ENCODE results near the gene SYTL1. TPM values are rescaled to one million over a fixed set of nuclear protein-coding genes. Genes with fewer than 3 reads are reported as not detected.

SYTL1 gene, protein sequence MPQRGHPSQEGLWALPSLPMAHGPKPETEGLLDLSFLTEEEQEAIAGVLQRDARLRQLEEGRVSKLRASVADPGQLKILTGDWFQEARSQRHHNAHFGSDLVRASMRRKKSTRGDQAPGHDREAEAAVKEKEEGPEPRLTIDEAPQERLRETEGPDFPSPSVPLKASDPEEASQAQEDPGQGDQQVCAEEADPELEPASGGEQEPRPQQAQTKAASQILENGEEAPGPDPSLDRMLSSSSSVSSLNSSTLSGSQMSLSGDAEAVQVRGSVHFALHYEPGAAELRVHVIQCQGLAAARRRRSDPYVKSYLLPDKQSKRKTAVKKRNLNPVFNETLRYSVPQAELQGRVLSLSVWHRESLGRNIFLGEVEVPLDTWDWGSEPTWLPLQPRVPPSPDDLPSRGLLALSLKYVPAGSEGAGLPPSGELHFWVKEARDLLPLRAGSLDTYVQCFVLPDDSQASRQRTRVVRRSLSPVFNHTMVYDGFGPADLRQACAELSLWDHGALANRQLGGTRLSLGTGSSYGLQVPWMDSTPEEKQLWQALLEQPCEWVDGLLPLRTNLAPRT
- 10 to 100 TPM in 1 of 7 donors, 1 to 10 TPM in 4, under 1 TPM in 2; 0.43 to 20.9 (median 3.4) TPM for total RNA-seq
- polyA plus RNA-seq, result 1 to 10 TPM in 1 of 2 donors, under 1 TPM in 1; 0.15 to 1.4 TPM
- long read RNA-seq, donor 1, partial matches to known transcripts, result 0 of 5 reads
- long read RNA-seq, donor 1, other reads (novel, unspliced or antisense), result 4 of 5 reads
- long read RNA-seq, donor 2, partial matches to known transcripts, result 0 of 1 reads
- long read RNA-seq, donor 2, other reads (novel, unspliced or antisense), result 0 of 1 reads
- long read RNA-seq, donor 3, transcript SYTL1-210 (15 exons, 1,878 nt), result major isoform, 5 of 8 reads
- long read RNA-seq, donor 3, partial matches to known transcripts, result 0 of 8 reads
- long read RNA-seq, donor 3, other reads (novel, unspliced or antisense), result 2 of 8 reads

GRCh38 chr1:27341525-27342252, at the start of gene SYTL1:
Gene SYTL1, plus strand, starts transcription at chr1:27342022. Its CDS starts 3,313 bp downstream, at chr1:27345335.
- TF ChIP-seq POLR2A (IDR thresholded peaks at IDR 0.05) (no peak), EP300 (IDR thresholded peaks at IDR 0.05) (no peak)
- TF ChIP-seq, protein P1, sequence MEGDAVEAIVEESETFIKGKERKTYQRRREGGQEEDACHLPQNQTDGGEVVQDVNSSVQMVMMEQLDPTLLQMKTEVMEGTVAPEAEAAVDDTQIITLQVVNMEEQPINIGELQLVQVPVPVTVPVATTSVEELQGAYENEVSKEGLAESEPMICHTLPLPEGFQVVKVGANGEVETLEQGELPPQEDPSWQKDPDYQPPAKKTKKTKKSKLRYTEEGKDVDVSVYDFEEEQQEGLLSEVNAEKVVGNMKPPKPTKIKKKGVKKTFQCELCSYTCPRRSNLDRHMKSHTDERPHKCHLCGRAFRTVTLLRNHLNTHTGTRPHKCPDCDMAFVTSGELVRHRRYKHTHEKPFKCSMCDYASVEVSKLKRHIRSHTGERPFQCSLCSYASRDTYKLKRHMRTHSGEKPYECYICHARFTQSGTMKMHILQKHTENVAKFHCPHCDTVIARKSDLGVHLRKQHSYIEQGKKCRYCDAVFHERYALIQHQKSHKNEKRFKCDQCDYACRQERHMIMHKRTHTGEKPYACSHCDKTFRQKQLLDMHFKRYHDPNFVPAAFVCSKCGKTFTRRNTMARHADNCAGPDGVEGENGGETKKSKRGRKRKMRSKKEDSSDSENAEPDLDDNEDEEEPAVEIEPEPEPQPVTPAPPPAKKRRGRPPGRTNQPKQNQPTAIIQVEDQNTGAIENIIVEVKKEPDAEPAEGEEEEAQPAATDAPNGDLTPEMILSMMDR (IDR thresholded peaks at IDR 0.05), result no peak
- Histone ChIP-seq H3K27me3 (no peaks in the 10 kb centered on the region), H3K4me3 (no peak within 1 kb of the TSS), H3K27ac (no peak within 1 kb of the TSS), H3K4me1 (ENCODE audit: insufficient read depth) (no peaks in the 10 kb centered on the region), H3K9me3 (no peaks in the 10 kb centered on the region), H3K36me3 (no peaks in the 10 kb centered on the region)
- intact Hi-C loops (cut with DNase I), result no loop called here
- no peak for DNase-seq
- WGBS, 3 donors, result 25 to 32% (median 29%) methylated on average over 19 to 22 of the region's 22 CpGs

GRCh38 chr1:27292106-27292505, 49.7 kb upstream of the SYTL1 start:
- Histone ChIP-seq H3K27ac (no peak overlapping the region), H3K9me3 (no peaks in the 10 kb centered on the region), H3K27me3 (no peaks in the 10 kb centered on the region), H3K36me3 (no peaks in the 10 kb centered on the region), H3K4me3 (no peak overlapping the region), H3K4me1 (ENCODE audit: insufficient read depth) (no peaks in the 10 kb centered on the region)
- 67 to 84% (median 72%) methylated on average over 5 of the region's 5 CpGs for WGBS, 3 donors
- TF ChIP-seq EP300 (IDR thresholded peaks at IDR 0.05), result no peak
- no peak for TF ChIP-seq POLR2A (IDR thresholded peaks at IDR 0.05)
- TF ChIP-seq, protein P1 (IDR thresholded peaks at IDR 0.05), result no peak
- no peak for DNase-seq
- intact Hi-C loops (cut with DNase I), result loop anchor here in 1 of 4 donors (10.0 kb wide), 1 partner anchor 97 kb away; no protein-coding TSS in a partner anchor

GRCh38 chr1:27293915-27294314, 47.9 kb upstream of the SYTL1 start:
- H3K27me3 ChIP-seq, result no peaks in the 10 kb centered on the region
- intact Hi-C loops (cut with DNase I), result loop anchor here in 1 of 4 donors (10.0 kb wide), 1 partner anchor 99 kb away; no protein-coding TSS in a partner anchor
- no peaks in the 10 kb centered on the region for H3K4me1 ChIP-seq (ENCODE audit: insufficient read depth)
- H3K27ac ChIP-seq, result no peak overlapping the region
- H3K36me3 ChIP-seq, result no peaks in the 10 kb centered on the region
- DNase-seq, result no peak
- H3K4me3 ChIP-seq, result no peak overlapping the region
- no peaks in the 10 kb centered on the region for H3K9me3 ChIP-seq
- TF ChIP-seq POLR2A (IDR thresholded peaks at IDR 0.05) (no peak), EP300 (IDR thresholded peaks at IDR 0.05) (no peak)
- TF ChIP-seq, protein P1 (IDR thresholded peaks at IDR 0.05), result no peak
- 92 to 94% (median 93%) methylated on average over 8 of the region's 8 CpGs for WGBS, 3 donors

Measured in ovary (tissue), 10 donors.